IPS DF 6.9 (cell line): ENCODE results near the gene HELQ.
"Not testable (repeated sequence)": the region's sequence is repeated elsewhere in the genome, so short reads cannot be mapped to it uniquely, and the experiment has no call there.

Experiments used
- DNase-seq: peaks from one replicate; pipeline ENCODE4 v3.0.0-alpha.2; 2013; ENCODE audit warnings: low read depth, low spot score
- H3K27ac ChIP-seq: one replicate; pipeline ENCODE4 v1.5.1; 2013; ENCODE audit warnings: low read length, control low read depth
- H3K27me3 ChIP-seq: 2 replicates; pipeline ENCODE4 v1.6.1; 2013; ENCODE audit warnings: mild to moderate bottlenecking, low read length; ENCODE audit not compliant: control insufficient read depth, insufficient read depth
- H3K36me3 ChIP-seq: 2 replicates; pipeline ENCODE4 v1.6.1; 2013; ENCODE audit warnings: low read length; ENCODE audit not compliant: control insufficient read depth, insufficient read depth
- H3K4me1 ChIP-seq: 2 replicates; pipeline ENCODE4 v1.6.1; 2013; ENCODE audit warnings: low read length; ENCODE audit not compliant: control insufficient read depth, insufficient read depth
- H3K4me3 ChIP-seq: 2 replicates; pipeline ENCODE4 v1.5.1; 2013; ENCODE audit warnings: mild to moderate bottlenecking, low read length
- H3K9me3 ChIP-seq: 2 replicates; pipeline ENCODE4 v1.6.1; 2013; ENCODE audit warnings: low read length, inconsistent platforms; ENCODE audit not compliant: control insufficient read depth, insufficient read depth
- WGBS: extraction: QIAGEN DNeasy Blood & Tissue Kit; methylation state at CpG from one replicate; pipeline ENCODE4 v1.1.7; 2013; ENCODE audit warnings: mixed read lengths, missing lambda C conversion rate; ENCODE audit not compliant: insufficient read length, insufficient coverage; 5-methylcytosine and 5-hydroxymethylcytosine counted together

The HELQ gene

GRCh38 chr4:83436680-83437079 is 18.9 kb downstream of the HELQ start:
- Histone ChIP-seq H3K4me1 (no peaks in the 10 kb centered on the region), H3K27me3 (no peaks in the 10 kb centered on the region), H3K9me3 (no peaks in the 10 kb centered on the region), H3K27ac (no peak overlapping the region), H3K36me3 (no peaks in the 10 kb centered on the region), H3K4me3 (no peak overlapping the region)
- no peak for DNase-seq
- WGBS = no CpG with 5 or more reads among the region's 4 CpGs

GRCh38 chr4:83431200-83431599 is 24.4 kb downstream of the HELQ start:
- Histone ChIP-seq H3K9me3 (no peaks in the 10 kb centered on the region), H3K27ac (no peak overlapping the region), H3K27me3 (no peaks in the 10 kb centered on the region), H3K4me1 (no peaks in the 10 kb centered on the region), H3K4me3 (no peak overlapping the region), H3K36me3 (no peaks in the 10 kb centered on the region)
- no peak for DNase-seq
- WGBS = no CpG with 5 or more reads among the region's 1 CpG

GRCh38 chr4:83418211-83418610 is 37.4 kb downstream of the HELQ start:
- DNase-seq = no peak
- H3K36me3 ChIP-seq = no peaks in the 10 kb centered on the region
- H3K27ac ChIP-seq = no peak overlapping the region
- no peaks in the 10 kb centered on the region for H3K27me3 ChIP-seq
- no peaks in the 10 kb centered on the region for H3K4me1 ChIP-seq
- no peaks in the 10 kb centered on the region for H3K9me3 ChIP-seq
- no peak overlapping the region for H3K4me3 ChIP-seq

DNA sequence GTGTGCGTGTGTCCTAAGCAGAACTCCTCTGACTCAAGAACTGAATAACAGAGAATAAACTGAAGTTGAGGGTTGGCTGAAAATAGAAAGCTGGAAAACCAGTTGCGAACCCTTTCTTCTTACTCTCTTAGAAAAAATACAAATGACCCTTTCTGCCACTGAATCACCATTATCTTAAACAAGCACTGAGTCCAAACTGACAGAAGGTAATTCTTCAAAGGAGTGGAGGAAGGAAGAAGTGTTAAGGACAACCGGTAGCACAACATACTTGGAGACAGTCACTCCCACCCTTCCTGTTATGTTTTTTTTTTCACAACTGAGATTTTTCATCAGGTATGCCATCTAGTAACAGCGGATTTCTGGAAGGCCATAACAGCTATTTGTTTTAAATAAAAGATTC is 38.1 kb downstream of the HELQ start:
- no CpG with 5 or more reads among the region's 4 CpGs for WGBS
- Histone ChIP-seq H3K9me3 (no peaks in the 10 kb centered on the region), H3K4me1 (no peaks in the 10 kb centered on the region), H3K36me3 (no peaks in the 10 kb centered on the region), H3K4me3 (no peak overlapping the region), H3K27ac (no peak overlapping the region), H3K27me3 (no peaks in the 10 kb centered on the region)
- no peak for DNase-seq

- no CpG with 5 or more reads among the region's 2 CpGs for WGBS
These were observed 41.9 kb downstream of the HELQ start for GRCh38 chr4:83413676-83414075.

DNA sequence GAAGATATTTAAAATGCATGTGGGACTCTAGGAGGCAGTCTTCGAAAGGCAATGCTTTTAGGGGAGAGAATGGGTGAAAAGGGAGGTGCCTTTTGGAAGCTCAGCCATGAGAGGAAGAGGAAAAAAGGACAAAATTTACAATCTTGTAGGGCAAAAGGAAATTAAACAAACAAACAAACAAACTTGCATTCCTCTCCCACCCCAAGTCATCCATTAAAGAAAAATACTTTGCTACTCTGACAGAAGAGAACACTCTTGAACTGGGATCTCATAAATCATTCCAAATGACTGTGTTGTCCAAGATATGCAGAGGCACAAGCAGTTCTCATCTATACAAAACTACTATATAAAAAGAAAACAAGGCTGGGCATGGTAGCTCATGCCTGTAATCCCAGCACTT is 46.7 kb downstream of the HELQ start:
- no peak overlapping the region for H3K27ac ChIP-seq

More at GRCh38 chr4:83413676-83414075, 41.9 kb downstream of the HELQ start:
- no peak overlapping the region for H3K27ac ChIP-seq
- DNase-seq = no peak
- no peaks in the 10 kb centered on the region for H3K9me3 ChIP-seq
- H3K4me3 ChIP-seq = no peak overlapping the region
- no peaks in the 10 kb centered on the region for H3K36me3 ChIP-seq
- H3K27me3 ChIP-seq = no peaks in the 10 kb centered on the region
- H3K4me1 ChIP-seq = no peaks in the 10 kb centered on the region

DNA sequence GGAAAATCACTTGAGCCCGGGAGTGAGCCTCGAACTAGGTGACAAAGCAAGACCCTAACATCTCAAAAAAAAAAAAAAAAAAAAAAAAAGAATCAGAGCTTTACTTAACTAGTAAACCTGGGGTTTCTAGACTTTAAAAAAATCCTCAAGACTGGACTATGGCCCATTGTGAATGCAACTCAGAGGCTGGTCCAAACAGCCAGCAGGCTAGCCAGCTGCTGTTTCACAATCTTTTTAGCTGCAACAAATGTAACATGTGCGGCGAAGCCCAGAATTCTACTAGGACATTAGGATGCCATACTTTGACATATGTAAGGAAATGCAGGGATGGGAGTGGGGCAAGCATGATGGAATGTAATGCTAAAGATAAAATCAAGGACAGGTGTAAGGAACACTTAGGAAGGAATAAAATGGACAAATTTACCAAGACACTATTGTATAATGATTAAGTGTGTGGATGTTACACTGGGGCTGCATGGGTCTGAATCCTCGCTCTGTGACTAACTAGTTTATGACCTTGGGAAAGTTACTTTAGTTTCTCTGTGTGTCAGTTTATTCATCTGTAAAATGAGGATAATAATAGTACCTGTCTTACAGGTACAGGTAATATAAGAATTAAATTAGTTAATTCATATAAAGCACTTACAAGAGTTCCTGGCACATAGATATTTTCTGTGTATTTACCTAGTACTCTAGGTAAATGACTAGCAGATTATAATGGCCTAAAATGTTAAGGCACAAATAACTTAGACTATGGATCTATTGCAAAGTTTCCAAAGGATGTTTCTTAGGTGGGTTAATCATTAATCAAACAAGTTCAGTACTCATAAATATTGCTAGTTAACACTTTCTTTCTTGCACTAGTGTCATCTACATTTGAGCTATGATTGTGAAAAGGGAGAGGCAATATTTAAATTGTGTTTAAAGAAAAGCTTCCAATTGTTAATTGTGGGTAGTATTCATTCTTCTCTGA is 49.5 kb downstream of the HELQ start:
- H3K4me1 ChIP-seq = no peaks in the 10 kb centered on the region
- DNase-seq = no peak
- no peak overlapping the region for H3K4me3 ChIP-seq
- no peaks in the 10 kb centered on the region for H3K27me3 ChIP-seq
- WGBS = no CpG with 5 or more reads among the region's 5 CpGs
- H3K27ac ChIP-seq = no peak overlapping the region
- H3K9me3 ChIP-seq = no peaks in the 10 kb centered on the region
- no peaks in the 10 kb centered on the region for H3K36me3 ChIP-seq

More for the DNA sequence above, 46.7 kb downstream of the HELQ start:
- DNase-seq = no peak
- H3K27me3 ChIP-seq = no peaks in the 10 kb centered on the region
- WGBS = no CpG with 5 or more reads among the region's 1 CpG
- no peaks in the 10 kb centered on the region for H3K9me3 ChIP-seq
- H3K4me3 ChIP-seq = no peak overlapping the region
- H3K4me1 ChIP-seq = no peaks in the 10 kb centered on the region
- H3K36me3 ChIP-seq = no peaks in the 10 kb centered on the region

DNA sequence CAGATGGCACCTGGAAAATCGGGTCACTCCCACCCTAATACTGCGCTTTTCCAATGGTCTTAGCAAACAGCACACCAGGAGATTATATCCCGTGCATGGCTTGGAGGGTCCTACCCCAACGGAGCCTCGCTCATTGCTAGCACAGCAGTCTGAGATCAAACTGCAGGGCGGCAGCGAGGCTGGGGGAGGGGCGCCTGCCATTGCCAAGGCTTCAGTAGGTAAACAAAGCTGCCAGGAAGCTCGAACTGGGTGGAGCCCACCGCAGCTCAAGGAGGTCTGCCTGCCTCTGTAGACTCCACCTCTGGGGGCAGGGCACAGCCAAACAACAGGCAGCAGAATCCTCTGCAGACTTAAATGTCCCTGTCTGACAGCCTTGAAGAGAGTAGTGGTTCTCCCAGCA is 57.5 kb downstream of the HELQ start:
- no CpG with 5 or more reads among the region's 10 CpGs for WGBS
- H3K27ac ChIP-seq, H3K4me1 ChIP-seq, H3K4me3 ChIP-seq, H3K9me3 ChIP-seq, DNase-seq, H3K36me3 ChIP-seq, H3K27me3 ChIP-seq: not testable (repeated sequence)

DNA sequence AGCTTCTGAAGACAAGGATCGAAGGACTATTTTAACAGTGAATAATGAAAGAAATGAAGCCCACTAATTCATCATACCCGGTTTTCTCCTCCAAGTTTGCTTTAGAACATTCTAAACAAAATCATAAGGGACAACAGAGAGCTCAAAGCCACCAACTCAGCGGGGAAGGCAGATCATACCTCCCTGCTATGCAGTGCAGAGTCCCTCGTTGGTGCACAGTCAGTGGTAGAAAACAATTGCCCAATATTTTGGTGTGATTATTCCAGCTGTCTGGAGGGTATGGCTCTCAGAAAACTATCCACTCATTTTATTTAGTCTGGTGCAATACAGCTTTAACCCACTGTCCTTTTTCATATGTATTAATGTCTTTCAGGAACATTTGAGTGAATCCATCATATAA is 61.7 kb downstream of the HELQ start:
- H3K27me3 ChIP-seq = peaks cover 17% of the 10 kb centered on the region
- H3K4me3 ChIP-seq = no peak overlapping the region
- H3K4me1 ChIP-seq = peaks cover 2% of the 10 kb centered on the region; the same call in 1 of the 2 replicates
- no peaks in the 10 kb centered on the region for H3K9me3 ChIP-seq
- DNase-seq = no peak
- WGBS = no CpG with 5 or more reads among the region's 4 CpGs
- no peak overlapping the region for H3K27ac ChIP-seq
- H3K36me3 ChIP-seq = no peaks in the 10 kb centered on the region

DNA sequence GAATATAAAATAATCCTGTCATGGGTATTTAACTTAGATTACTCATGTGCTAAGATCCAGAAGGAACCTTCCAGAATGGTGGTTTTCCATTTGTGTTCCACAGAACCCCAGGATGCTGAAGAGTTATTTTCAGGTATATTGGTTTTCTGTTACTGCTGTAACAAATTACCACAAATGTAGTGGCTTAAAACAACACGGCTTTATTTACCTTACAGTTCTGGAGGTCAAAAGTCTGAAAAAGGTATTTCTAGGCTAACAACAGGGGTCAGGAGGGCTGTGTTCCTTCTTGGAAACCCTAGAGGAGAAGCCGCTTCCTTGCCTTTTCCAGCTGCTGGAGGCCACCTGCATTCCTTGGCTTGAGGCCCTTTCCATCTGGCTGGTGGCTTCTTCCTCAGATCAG is 63.1 kb downstream of the HELQ start:
- no peak for DNase-seq
- no peaks in the 10 kb centered on the region for H3K36me3 ChIP-seq
- H3K4me1 ChIP-seq = peaks cover 2% of the 10 kb centered on the region; the same call in 1 of the 2 replicates
- H3K9me3 ChIP-seq = no peaks in the 10 kb centered on the region
- H3K27me3 ChIP-seq = peaks cover 19% of the 10 kb centered on the region
- no peak overlapping the region for H3K4me3 ChIP-seq
- WGBS = no CpG with 5 or more reads among the region's 2 CpGs
- H3K27ac ChIP-seq = no peak overlapping the region

- peaks cover 2% of the 10 kb centered on the region; the same call in 1 of the 2 replicates for H3K4me1 ChIP-seq
These were observed 64.7 kb downstream of the HELQ start for GRCh38 chr4:83390944-83391343.

More at GRCh38 chr4:83390944-83391343, 64.7 kb downstream of the HELQ start:
- no CpG with 5 or more reads among the region's 6 CpGs for WGBS
- Histone ChIP-seq H3K9me3 (no peaks in the 10 kb centered on the region), H3K27me3 (peaks cover 19% of the 10 kb centered on the region), H3K27ac (no peak overlapping the region), H3K4me3 (no peak overlapping the region), H3K36me3 (no peaks in the 10 kb centered on the region)
- DNase-seq = no peak
